ENCODE results near the gene ZBTB20. TPM values are rescaled to one million over a fixed set of nuclear protein-coding genes. Genes with fewer than 3 reads are reported as not detected.

The ZBTB20 gene
- polyA plus RNA-seq, 1 donor: 1.1 TPM

GRCh38 chr3:115089481-115089880, 57.6 kb downstream of the ZBTB20 start:
- no peaks in the 10 kb centered on the region for H3K36me3 ChIP-seq (ENCODE audit: control insufficient read depth, insufficient read depth, low read length)

GRCh38 chr3:115087512-115087911, 59.6 kb downstream of the ZBTB20 start:
- H3K27me3 ChIP-seq (ENCODE audit: control insufficient read depth, insufficient read depth, low read length): no peaks in the 10 kb centered on the region
- DNase-seq: no peak
- H3K27ac ChIP-seq (ENCODE audit: low read length): no peak overlapping the region
- no peak overlapping the region for H3K4me3 ChIP-seq (ENCODE audit: low read length)
- H3K36me3 ChIP-seq (ENCODE audit: control insufficient read depth, insufficient read depth, low read length): no peaks in the 10 kb centered on the region
- H3K4me1 ChIP-seq (ENCODE audit: control insufficient read depth, insufficient read depth, low read length): no peaks in the 10 kb centered on the region
- no peaks in the 10 kb centered on the region for H3K9me3 ChIP-seq (ENCODE audit: control insufficient read depth, low read depth, low read length)
- 88% methylated on average over 1 of the region's 1 CpG for WGBS (ENCODE audit: insufficient coverage, low lambda C conversion rate)

More at GRCh38 chr3:115089481-115089880, 57.6 kb downstream of the ZBTB20 start:
- Histone ChIP-seq H3K4me3 (ENCODE audit: low read length) (no peak overlapping the region), H3K9me3 (ENCODE audit: control insufficient read depth, low read depth, low read length) (no peaks in the 10 kb centered on the region), H3K27me3 (ENCODE audit: control insufficient read depth, insufficient read depth, low read length) (no peaks in the 10 kb centered on the region), H3K4me1 (ENCODE audit: control insufficient read depth, insufficient read depth, low read length) (no peaks in the 10 kb centered on the region), H3K27ac (ENCODE audit: low read length) (no peak overlapping the region)
- WGBS (ENCODE audit: insufficient coverage, low lambda C conversion rate): no CpG with 5 or more reads among the region's 2 CpGs
- DNase-seq: no peak

- no peak overlapping the region for H3K27ac ChIP-seq (ENCODE audit: low read length)
- no peaks in the 10 kb centered on the region for H3K36me3 ChIP-seq (ENCODE audit: control insufficient read depth, insufficient read depth, low read length)
- no peaks in the 10 kb centered on the region for H3K4me1 ChIP-seq (ENCODE audit: control insufficient read depth, insufficient read depth, low read length)
- no peak overlapping the region for H3K4me3 ChIP-seq (ENCODE audit: low read length)
- 100% methylated on average over 1 of the region's 2 CpGs for WGBS (ENCODE audit: insufficient coverage, low lambda C conversion rate)
- H3K27me3 ChIP-seq (ENCODE audit: control insufficient read depth, insufficient read depth, low read length): no peaks in the 10 kb centered on the region
- H3K9me3 ChIP-seq (ENCODE audit: control insufficient read depth, low read depth, low read length): no peaks in the 10 kb centered on the region
- DNase-seq: no peak
Observed at GRCh38 chr3:115086344-115086743, 60.7 kb downstream of the ZBTB20 start.

GRCh38 chr3:115085197-115085865, 61.8 kb downstream of the ZBTB20 start:
- no CpG with 5 or more reads among the region's 2 CpGs for WGBS (ENCODE audit: insufficient coverage, low lambda C conversion rate)

GRCh38 chr3:115084686-115085085, 62.4 kb downstream of the ZBTB20 start:
- Histone ChIP-seq H3K4me3 (ENCODE audit: low read length) (no peak overlapping the region), H3K36me3 (ENCODE audit: control insufficient read depth, insufficient read depth, low read length) (no peaks in the 10 kb centered on the region), H3K9me3 (ENCODE audit: control insufficient read depth, low read depth, low read length) (no peaks in the 10 kb centered on the region), H3K4me1 (ENCODE audit: control insufficient read depth, insufficient read depth, low read length) (no peaks in the 10 kb centered on the region), H3K27me3 (ENCODE audit: control insufficient read depth, insufficient read depth, low read length) (no peaks in the 10 kb centered on the region), H3K27ac (ENCODE audit: low read length) (no peak overlapping the region)
- WGBS (ENCODE audit: insufficient coverage, low lambda C conversion rate): 83% methylated on average over 2 of the region's 4 CpGs
- no peak for DNase-seq

More at GRCh38 chr3:115085197-115085865, 61.8 kb downstream of the ZBTB20 start:
- Histone ChIP-seq H3K27ac (ENCODE audit: low read length) (no peak overlapping the region), H3K9me3 (ENCODE audit: control insufficient read depth, low read depth, low read length) (no peaks in the 10 kb centered on the region), H3K4me3 (ENCODE audit: low read length) (no peak overlapping the region), H3K4me1 (ENCODE audit: control insufficient read depth, insufficient read depth, low read length) (no peaks in the 10 kb centered on the region), H3K36me3 (ENCODE audit: control insufficient read depth, insufficient read depth, low read length) (no peaks in the 10 kb centered on the region), H3K27me3 (ENCODE audit: control insufficient read depth, insufficient read depth, low read length) (no peaks in the 10 kb centered on the region)
- no peak for DNase-seq

- no peaks in the 10 kb centered on the region for H3K9me3 ChIP-seq (ENCODE audit: control insufficient read depth, low read depth, low read length)
- no peak overlapping the region for H3K27ac ChIP-seq (ENCODE audit: low read length)
- DNase-seq: no peak
- H3K36me3 ChIP-seq (ENCODE audit: control insufficient read depth, insufficient read depth, low read length): no peaks in the 10 kb centered on the region
- no peak overlapping the region for H3K4me3 ChIP-seq (ENCODE audit: low read length)
- H3K4me1 ChIP-seq (ENCODE audit: control insufficient read depth, insufficient read depth, low read length): no peaks in the 10 kb centered on the region
- H3K27me3 ChIP-seq (ENCODE audit: control insufficient read depth, insufficient read depth, low read length): no peaks in the 10 kb centered on the region
- WGBS (ENCODE audit: insufficient coverage, low lambda C conversion rate): 100% methylated on average over 1 of the region's 6 CpGs
Observed at GRCh38 chr3:115082260-115082659, 64.8 kb downstream of the ZBTB20 start.

- Histone ChIP-seq H3K36me3 (ENCODE audit: control insufficient read depth, insufficient read depth, low read length) (no peaks in the 10 kb centered on the region), H3K9me3 (ENCODE audit: control insufficient read depth, low read depth, low read length) (peaks cover 3% of the 10 kb centered on the region), H3K27ac (ENCODE audit: low read length) (no peak overlapping the region), H3K4me1 (ENCODE audit: control insufficient read depth, insufficient read depth, low read length) (no peaks in the 10 kb centered on the region), H3K4me3 (ENCODE audit: low read length) (no peak overlapping the region), H3K27me3 (ENCODE audit: control insufficient read depth, insufficient read depth, low read length) (no peaks in the 10 kb centered on the region)
- DNase-seq: no peak
Observed at GRCh38 chr3:115081444-115081843, 65.6 kb downstream of the ZBTB20 start.

GRCh38 chr3:115077501-115078250, 69.4 kb downstream of the ZBTB20 start:
- Histone ChIP-seq H3K36me3 (ENCODE audit: control insufficient read depth, insufficient read depth, low read length) (no peaks in the 10 kb centered on the region), H3K27ac (ENCODE audit: low read length) (peak overlapping the region; percentile 79), H3K9me3 (ENCODE audit: control insufficient read depth, low read depth, low read length) (peaks cover 3% of the 10 kb centered on the region), H3K27me3 (ENCODE audit: control insufficient read depth, insufficient read depth, low read length) (no peaks in the 10 kb centered on the region), H3K4me3 (ENCODE audit: low read length) (no peak overlapping the region), H3K4me1 (ENCODE audit: control insufficient read depth, insufficient read depth, low read length) (peaks cover 4% of the 10 kb centered on the region)
- peak; percentile 44 to 77 for DNase-seq
- no CpG with 5 or more reads among the region's 3 CpGs for WGBS (ENCODE audit: insufficient coverage, low lambda C conversion rate)

GRCh38 chr3:115074502-115074901, 72.6 kb downstream of the ZBTB20 start:
- peak; percentile 45 to 68 for DNase-seq
- Histone ChIP-seq H3K27ac (ENCODE audit: low read length) (peak overlapping the region; percentile 68), H3K4me1 (ENCODE audit: control insufficient read depth, insufficient read depth, low read length) (peaks cover 4% of the 10 kb centered on the region), H3K27me3 (ENCODE audit: control insufficient read depth, insufficient read depth, low read length) (no peaks in the 10 kb centered on the region), H3K36me3 (ENCODE audit: control insufficient read depth, insufficient read depth, low read length) (no peaks in the 10 kb centered on the region), H3K4me3 (ENCODE audit: low read length) (no peak overlapping the region), H3K9me3 (ENCODE audit: control insufficient read depth, low read depth, low read length) (peaks cover 3% of the 10 kb centered on the region)

- no peak overlapping the region for H3K27ac ChIP-seq (ENCODE audit: low read length)
- H3K9me3 ChIP-seq (ENCODE audit: control insufficient read depth, low read depth, low read length): peaks cover 3% of the 10 kb centered on the region
- H3K27me3 ChIP-seq (ENCODE audit: control insufficient read depth, insufficient read depth, low read length): no peaks in the 10 kb centered on the region
- no peak for DNase-seq
- H3K4me3 ChIP-seq (ENCODE audit: low read length): no peak overlapping the region
- peaks cover 2% of the 10 kb centered on the region for H3K36me3 ChIP-seq (ENCODE audit: control insufficient read depth, insufficient read depth, low read length)
- peaks cover 4% of the 10 kb centered on the region for H3K4me1 ChIP-seq (ENCODE audit: control insufficient read depth, insufficient read depth, low read length)
- WGBS (ENCODE audit: insufficient coverage, low lambda C conversion rate): 82% methylated on average over 3 of the region's 6 CpGs
Observed at GRCh38 chr3:115072265-115073021, 74.6 kb downstream of the ZBTB20 start.
